Left renal pelvis (tissue), 4 donors: ENCODE results near the gene NDUFV2. TPM values are rescaled to one million over a fixed set of nuclear protein-coding genes. Genes with fewer than 3 reads are reported as not detected.
"Not testable (repeated sequence)": the region's sequence is repeated elsewhere in the genome, so short reads cannot be mapped to it uniquely, and the experiment has no call there.

ENCODE experiments used
- DNase-seq, 4 donors: peaks; one replicate each; pipeline ENCODE4 v3.0.0-alpha.2; 2013; ENCODE audit warnings: low read depth in 4 of 4, low spot score in 3 of 4
- polyA plus RNA-seq, 4 donors: library from polyadenylated mRNA; unstranded; fragments of 120-200 nt; gene quantifications; one replicate each; pipeline ENCODE4 v1.2.1, GENCODE V29; 2013; ENCODE audit not compliant: insufficient read length in 4 of 4

NDUFV2 gene
- polyA plus RNA-seq, 4 donors: 84.0 to 165 (median 133) TPM

DNA sequence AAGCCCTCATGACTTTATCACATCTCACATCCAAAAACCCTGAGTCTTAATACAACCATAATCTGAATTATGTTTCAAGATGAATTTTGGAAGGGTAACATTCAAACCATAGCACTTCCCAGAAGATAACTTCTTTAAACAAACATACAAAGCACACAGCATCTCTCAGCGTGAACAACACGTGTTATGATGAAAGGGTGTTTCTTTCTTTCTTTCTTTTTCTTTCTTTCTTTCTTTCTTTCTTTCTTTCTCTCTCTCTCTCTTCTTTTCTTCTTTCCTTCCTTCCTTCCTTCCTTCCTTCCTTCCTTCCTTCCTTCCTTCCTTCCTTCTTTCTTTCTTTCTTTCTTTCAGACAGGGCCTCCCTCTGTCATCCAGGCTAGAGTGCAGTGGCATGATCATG, 13.8 kb upstream of the NDUFV2 start:
- not testable (repeated sequence) for DNase-seq

DNA sequence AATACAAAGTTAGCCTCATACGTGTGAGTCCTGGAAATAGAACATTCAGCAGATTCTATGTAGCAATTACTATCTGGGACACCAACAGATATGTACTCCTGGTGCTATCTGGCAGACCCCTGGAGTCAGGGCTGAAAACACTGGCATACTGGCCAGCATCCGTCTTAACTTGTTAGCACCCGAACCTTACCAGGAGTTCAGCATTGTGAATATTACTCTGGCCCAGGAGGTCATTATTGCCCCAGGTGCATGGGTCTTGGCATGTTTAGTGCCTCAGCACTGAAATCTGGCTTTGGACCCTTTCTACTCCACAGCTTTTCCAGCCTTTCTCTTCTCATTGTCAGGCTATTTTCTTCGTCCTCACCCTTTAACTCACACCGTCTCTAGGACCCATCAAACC, 11.9 kb upstream of the NDUFV2 start:
- DNase-seq: no peak

DNA sequence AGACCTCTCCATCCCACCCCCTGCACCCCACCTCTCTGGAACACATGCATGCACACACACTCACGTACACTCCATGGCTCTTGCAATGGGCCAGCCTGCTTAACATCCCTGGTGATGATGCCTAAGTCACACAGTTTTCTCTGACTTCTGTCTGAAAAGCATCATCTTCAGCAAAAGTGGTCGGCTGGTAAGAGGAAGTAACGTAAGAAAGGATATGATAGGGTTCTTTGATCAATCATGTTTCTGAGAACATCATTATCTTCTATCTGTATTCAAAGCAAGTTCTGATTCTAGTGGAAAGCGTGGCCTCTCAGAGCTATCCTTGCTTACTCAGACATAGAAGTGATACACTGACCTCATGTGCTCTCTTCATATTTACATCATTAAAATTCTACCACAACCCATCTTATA, 11.4 kb upstream of the NDUFV2 start:
- DNase-seq: no peak

DNA sequence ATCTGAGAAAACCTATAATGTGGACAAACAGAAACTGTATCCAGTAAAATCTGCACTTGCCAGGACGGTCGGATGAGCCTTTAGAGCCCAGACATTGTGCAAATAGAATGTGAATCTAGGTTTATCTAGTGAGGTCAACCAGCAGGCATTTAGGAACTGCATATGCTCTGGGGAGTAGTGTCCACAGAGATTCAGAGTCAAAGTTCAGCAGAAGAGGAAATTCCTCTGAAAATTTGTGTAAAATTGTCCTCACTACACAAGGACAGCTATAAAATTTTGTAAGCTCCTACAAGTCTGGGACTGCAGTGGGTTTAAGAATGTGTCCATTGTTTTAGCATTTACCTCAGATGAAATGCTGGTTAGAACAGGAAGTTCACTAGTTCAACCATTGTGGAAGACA, 9.8 kb upstream of the NDUFV2 start:
- DNase-seq: no peak

DNA sequence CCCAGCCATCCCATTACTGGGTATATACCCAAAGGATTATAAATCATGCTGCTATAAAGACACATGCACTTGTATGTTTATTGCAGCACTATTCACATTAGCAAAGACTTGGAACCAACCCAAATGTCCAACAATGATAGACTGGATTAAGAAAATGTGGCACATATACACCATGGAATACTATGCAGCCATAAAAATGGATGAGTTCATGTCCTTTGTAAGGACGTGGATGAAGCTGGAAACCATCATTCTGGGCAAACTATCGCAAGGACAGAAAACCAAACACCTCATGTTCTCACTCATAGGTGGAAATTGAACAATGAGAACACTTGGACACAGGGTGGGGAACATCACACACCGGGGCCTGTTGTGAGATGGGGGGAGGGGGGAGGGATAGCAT, 9.4 kb upstream of the NDUFV2 start:
- not testable (repeated sequence) for DNase-seq

DNA sequence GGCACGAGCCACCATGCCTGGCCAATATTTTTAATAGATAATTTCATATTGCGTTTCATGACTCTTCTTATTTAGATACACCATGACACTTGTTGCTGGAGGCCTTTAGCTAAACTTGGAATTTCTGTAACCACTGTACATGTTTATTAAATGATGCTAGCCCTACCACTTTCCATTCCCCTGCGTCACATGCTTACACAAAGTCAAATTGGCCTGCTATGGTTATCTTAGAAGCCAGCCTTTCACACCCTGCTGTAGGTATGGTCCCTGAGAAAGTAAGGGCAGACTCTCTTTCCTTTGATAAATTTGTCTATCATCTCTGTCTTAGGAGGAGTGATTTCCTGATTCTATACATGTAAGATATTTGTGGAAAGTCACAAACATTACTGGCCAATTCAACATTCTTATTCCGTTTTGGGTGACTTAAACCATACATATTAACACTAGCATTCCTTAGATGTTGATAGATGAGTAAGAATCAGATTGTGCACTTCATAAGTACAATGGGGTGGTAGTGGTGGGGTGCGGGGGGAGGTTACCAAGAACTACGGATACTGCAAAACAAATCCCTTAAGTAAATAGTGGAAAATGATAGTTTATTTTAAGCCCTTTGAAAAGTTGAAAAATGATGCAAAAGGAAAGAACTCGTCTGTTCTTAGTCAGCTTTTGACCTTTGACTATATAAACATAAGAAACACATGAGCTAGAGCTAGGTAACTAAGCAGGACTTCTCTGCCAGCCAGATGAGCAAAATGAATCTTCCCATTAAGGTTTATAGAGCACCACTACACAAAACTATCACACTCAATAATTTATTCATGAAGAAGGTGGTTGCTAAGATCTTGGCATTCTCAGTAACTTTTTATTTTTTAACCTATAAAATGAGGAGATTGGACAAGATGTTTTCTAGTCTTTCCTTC, 7.9 kb upstream of the NDUFV2 start:
- DNase-seq: no peak

DNA sequence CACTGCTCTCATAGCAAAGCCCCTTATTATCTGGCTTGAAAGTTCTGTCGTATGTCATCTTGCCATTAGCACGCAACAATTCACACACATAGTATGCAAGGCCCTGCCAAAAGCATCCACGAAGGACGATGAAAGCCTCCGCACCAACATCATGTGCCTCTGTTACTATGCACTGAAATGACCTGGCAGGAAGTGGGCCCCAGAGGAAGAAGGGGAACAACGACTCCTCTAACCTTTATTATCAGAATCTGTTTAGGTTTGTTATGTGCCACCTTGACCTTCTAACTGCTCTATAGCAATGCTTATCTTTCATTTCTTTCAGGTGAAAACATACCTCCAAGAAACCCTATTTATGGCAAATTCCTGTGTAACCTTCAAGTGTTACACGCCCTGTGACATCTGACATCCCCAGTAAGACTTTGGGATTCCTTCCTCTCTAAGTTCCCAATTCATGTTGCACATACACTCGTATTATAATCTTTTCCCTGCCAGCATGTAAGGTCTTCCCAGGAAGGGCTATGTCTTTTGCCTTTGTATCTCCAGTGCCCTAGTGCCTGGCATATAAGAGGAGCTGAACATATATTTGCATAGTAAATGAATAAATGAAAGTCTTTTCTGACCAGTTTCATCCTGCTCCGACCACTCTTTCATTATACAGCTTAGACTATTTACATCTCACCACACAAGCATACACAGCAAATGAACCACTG, 7.0 kb upstream of the NDUFV2 start:
- no peak for DNase-seq

DNA sequence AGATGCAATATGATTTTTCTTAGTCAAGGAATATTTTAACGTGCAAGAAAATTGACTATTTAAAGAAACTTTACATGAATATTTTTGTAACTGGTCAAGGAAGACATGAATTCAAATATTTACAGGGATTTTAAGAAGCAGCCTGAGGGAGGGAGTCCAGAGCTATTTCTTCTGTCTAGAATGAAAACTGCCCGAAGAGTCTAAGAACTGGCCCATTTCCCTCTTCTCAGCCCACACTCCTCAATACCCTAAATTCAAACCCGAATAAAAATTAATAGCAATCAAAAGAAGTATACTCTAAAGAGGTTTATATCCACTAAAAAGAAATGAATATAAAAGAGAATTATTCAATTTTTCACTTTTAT, 6.5 kb upstream of the NDUFV2 start:
- DNase-seq: no peak

DNA sequence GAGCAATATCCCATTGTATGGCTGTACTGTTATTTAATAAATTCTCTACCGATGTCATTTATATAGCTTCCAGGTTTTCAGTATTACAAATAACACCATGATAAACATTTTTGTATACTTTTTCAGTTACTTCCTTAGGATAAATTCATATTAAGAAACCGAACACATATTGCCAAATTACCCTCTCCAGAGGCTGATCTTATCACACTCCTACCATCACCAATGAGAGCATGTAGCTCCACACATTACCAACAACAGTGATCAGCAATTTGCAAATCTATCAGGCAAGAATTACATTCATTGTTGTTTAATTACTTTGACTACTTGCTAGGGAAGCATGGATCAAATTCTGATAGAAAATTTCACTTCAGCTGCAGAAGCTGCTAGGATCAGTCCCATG, 5.8 kb upstream of the NDUFV2 start:
- DNase-seq: no peak

DNA sequence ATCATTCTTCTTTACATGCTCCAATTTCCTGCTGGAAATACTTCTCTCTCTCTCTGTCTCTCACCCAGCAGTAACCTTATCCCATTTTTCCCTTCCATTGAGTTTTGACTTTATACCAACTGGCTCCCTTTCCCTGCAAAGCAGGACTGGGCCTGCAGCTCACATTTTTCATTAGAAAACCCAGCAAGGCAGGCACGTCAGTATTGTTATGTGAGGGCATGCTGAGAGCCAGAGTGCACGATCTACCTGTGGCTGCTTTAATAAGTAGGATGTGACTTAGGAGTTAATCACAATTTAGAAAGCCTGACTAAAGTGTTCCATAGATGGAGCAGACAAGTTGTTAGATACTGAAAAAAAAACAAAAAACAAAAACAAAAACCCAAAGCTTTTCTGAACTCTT, 5.2 kb upstream of the NDUFV2 start:
- DNase-seq: no peak

DNA sequence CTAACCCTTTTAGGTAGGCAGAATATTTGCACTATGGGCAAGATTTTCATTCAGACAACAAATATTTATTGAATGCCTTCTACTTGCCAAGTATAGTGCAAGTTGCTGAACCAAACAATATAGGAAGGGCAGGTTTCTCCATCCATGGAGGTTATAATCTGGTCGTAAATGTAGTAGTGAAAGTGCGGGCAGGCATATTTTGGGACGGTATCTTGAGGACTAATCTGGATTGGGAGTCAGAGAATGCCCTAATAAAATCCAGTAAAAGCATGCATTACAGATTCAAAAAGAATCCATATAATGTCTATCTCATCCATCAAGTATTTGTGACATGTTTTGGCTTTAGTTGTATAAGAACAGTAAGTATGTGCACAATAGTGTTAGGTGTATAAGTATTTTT, 1.7 kb upstream of the NDUFV2 start:
- no peak for DNase-seq

DNA sequence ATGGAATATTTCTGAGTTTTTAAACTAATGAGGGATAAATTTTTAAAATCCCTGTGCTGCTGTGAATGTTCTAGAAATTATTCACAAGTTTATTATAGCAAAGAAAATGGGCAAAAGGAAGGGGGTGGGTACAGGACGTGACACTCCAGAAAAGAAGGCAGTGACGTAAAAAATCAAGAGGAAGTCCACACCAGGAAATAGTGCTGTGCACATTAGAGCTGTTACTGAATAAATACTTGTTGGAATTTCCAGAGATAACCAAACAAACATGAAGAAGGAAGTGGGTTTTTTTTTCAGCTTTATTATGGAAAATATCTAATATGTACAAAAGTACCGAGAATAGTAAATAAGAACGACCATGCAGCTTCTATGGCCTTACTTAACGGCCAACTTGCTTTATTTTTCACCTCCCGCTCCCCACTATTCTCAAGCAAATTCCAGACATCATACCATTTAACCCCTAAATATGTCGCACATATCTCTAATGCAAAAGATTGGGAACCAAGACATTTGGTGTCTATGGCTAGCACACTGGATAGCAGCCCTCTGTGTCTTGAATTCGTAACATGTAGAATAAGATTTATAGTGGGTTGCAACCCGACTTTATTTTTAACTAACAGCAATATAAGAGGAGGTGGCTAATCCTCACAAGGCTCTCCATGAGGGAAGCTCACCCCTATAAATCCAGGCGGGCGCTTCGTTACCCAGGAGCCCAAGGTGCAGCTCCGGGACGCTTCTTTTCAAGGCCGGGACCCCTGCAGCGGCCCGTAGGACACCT, 580 bp upstream of the NDUFV2 start:
- DNase-seq: peak in 2 of 4 donors; percentile 16 to 30

DNA sequence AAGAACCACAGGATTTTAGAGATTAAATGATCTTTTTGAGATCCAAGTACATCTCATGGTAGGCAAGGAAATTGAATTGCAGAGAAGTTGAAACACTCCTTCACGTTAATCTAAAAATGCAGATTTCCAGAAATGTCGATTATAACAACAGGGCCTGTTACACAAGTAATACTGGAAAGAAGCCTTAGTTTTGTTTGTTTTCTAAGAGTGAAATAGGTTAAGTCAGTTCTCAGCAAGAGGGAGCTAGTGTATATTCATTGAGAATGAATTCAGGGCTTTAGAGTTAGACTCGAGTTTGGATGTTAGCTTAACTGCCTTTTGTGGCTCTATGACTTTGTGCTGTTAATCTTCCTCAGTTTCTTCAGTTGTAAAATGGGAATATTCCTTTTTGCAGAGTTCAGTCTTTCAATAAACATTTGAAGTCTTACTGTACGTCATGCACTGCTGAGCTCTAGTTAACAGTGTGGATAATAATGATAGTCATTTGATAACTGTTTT, 926 bp downstream of the NDUFV2 start:
- DNase-seq: peak in 2 of 4 donors; percentile 25 to 28

DNA sequence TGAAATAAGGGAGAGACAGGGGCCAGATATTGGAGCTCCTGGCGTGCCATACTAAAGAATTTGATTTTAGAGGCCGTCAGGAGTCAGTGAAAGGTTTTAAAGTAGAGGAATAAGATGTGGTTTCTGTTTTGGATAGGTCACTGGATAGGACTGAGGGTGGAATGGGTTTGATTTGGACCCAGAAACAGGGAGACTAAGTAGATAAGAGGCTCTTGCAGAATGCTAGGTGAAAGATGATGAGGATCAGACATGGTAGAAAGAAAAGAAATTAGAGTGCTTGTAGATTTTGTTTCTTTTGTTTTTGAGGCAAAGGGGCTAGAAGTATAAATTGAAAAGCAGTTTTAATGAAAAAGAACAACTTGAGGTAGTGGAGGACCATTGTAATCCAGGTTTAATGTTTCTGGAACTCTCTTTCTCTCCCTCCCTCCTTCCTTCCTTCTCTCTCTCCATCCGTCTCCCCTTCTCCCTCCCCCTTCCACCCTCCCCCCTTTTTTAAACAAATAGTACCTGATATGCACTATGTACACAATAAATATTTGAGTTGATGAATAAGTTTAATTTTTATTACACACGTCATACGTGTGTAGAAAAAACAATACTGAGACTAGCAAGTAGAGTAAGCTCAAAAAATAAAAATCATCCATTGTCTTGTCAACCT, 1.9 kb downstream of the NDUFV2 start:
- no peak for DNase-seq

DNA sequence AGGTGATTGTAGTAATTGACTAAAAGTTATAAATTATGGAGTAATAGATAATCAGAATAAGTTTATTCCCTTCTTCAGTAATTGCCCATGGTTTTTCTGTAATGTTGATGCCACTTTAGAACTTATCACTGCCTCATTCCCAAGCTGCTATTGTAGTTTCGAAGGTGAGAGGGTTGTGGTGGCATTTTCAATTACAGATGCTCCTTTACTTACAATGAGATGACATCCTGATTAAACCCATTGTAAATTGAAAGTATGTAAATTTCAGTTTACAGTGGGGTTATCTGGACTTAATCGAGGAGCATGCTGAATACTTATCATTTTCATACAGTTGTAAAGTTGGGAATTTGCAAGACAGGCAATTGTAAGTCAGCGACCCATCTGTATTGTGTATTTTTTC, 2.9 kb downstream of the NDUFV2 start:
- no peak for DNase-seq

DNA sequence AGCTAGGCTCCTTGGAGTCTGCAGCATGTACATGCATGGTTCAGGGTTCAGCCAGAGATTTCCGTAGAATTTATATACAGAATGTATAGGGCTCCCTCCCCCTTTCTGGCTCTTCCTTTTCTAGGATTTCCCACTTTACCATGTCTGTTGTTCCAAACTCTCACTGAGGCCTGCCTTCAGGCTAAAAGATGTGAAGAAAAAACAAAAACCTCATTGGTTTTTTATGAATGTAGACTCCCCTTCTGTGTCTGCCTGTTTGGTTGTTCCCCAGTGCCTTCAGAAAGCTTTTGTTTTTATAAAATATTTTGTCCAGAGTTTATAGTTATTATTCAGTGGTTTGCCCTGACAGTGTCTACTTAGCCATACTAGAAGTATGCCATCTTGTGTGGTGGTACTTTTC, 3.6 kb downstream of the NDUFV2 start:
- no peak for DNase-seq

DNA sequence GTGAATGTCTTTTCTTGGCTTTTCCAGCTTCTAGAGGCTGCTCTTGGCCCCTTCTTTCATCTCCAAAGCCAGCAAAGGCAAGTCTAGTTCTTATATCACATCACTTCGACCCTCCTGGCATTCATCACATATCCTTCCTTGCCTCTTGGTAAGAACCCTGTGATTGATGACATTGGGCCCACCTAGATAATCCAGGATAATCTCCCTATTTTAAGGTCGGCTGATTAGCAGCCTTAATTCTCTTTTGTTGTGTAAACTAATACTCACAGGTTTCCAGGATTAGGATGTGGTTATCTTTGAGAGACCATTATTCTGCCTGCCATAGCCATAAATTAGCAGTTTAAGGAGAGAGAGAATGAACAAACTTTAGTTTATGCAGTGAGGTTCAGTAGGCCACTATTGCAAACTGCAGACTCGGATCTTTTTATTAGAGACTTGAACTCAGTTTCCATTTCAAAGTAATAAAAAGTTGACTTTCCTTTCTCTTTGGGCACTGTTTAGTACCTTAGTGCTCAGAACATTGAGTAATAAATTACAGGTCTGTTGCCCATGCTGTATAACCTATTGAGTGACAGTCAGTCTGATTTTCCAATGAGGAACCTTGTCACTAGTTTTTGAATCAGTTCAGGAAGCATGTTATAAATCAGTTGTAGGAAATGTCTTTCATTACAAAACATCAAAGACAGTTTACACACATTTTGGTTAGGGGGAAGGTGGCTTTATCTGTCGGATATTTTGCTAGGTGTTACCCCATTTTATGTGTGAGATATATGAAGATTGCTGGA, 4.5 kb downstream of the NDUFV2 start:
- no peak for DNase-seq

DNA sequence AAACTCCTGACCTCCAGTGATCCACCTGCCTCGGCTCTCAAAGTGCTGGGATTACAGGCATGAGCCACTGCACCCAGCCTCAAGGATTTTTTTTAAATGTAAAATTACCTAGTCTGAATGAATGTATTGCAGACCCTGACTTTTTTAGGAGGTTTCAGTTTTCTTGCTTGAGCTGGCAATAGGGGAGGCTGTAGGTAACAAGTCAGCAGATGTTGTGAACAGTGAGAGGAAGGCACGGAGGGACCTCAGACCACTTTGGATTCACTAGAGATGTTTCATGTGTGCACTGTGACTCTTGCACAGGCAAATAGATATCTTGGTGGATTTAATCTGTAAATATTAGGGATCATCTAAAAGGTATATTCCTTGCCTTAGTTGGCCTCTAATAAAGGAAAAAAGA, 6.4 kb downstream of the NDUFV2 start:
- DNase-seq: no peak

DNA sequence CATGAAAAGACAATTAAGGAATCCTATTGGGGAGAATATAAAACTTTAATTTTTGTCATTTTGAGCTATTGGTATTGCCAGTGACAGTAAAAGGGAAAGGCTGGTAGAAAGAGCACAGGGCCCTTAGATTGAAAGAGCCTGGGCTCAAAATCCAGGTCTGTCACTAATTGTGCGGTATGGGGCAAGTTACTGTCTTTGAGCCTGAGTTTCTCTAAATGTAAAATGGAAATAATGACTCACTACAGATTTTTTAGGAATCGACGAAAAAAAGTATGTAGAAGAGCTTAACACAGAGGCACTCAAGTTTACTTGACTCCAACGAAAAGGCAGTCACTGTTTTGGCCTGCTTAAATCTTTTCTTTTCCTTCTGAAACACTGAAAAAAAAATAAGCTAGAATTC, 7.0 kb downstream of the NDUFV2 start:
- DNase-seq: no peak
